Measurements from ENCODE around the gene SUPT3H. TPM values are rescaled to one million over a fixed set of nuclear protein-coding genes. Genes with fewer than 3 reads are reported as not detected.

Gene SUPT3H
- total RNA-seq, 1 donor from 2014 or later: 63.6 TPM

DNA sequence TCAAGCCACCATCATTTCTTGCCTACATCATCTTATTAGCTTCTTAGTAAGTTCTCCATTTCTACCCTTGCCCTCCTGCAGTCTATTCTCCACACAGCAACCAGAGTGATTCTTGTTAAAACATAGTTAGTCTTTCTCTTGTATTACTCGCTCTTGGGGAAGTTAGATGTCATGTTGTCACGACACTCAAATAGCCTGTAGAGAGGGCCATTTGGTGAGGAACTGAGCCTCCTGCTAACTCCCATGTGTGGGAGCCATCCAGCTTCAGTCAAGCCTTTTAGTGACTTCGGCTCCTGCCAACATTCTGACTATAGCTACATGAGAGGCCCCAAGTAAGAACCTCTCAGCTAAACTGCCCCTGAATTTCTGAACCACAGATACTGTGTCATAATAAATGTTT is 594.8 kb downstream of the SUPT3H start:
- FAIRE-seq (no peak), DNase-seq (ENCODE audit: low spot score in 2 of 2) (no peak)

DNA sequence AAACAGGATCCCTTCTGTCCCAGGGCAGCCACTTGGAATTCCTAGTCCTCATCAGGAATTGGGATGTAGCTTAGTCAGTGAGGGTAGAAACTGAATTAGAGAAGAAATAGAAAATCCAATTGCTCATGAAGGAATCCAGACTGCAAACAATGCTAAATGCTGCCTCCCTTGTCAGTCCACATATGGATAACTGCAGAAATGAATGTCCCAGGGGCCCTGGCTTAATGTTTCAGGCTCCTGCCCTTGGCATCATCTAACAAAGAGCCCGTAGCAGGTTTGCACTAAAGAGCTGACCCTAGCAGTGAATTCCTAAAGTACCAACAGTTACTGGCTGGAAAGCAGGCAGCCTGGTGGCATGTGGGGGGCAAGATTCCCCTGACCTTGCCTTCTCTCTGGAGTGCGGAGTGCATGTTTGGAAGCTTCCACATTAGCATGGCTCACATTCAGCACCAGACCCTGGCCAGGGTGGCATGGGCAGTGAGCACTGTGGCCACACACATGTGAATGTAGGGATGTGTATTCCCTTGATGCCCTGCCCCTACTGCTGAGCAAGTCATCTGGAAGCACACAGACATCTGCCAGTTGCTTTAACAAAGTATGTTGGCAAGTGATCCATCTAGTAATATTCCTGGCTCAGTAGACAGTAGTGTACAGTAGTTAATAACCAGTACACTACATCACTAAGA is 595.7 kb downstream of the SUPT3H start:
- FAIRE-seq: no peak
- no peak for DNase-seq (ENCODE audit: low spot score in 2 of 2)

DNA sequence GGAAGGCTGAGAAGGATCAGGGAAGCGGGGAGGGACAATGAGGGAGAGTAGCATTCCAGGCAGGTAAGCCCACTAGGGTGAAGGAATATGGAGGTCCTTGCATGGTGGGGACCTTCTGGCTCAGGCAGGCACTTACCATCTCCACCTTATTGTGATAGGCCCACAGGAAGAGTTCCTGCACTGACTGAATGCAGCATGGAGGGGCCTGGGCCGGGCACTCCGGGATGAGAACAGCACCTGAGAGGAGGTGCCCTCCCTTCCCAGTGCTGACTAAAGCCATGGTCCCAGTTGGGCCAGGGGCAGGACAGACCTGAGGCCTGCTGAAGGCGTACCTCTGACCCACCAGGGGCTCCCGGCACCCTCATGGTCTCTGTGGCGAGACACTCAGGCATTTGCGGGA is 597.6 kb downstream of the SUPT3H start:
- DNase-seq (ENCODE audit: low spot score in 2 of 2): no peak
- FAIRE-seq: no peak

DNA sequence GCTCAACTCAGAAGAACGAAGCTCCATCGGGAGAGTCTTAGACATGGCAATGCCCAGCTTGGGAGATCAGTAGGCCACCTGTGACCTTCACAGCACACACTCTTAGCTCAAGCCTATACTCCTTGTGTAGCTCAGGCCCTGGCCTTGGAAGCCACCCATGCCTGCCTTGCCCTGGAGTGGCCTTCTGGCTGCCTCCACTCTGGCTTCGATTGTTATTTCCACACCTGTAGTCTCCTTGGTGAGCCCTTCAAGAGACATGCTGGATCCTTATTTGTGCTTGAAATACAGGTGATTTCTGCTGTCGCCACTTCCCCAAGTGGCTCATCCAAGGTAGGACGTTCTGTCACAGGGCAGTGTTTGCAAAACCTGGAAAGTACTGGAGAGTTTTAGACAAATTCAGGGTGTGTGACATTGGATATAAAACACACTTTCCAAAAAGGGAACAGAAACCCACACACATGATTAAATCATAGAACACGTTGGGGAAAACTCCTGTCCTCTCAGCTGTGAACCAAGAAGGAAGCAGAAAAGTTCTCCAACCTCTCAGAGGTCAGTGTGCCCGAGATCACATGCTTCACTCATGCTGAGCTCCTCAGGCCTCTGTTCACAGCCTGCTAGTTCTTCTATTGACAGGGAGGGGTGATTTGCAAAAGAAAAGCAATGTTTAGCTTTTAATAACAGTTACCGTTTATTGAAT is 598.5 kb downstream of the SUPT3H start:
- FAIRE-seq: no peak
- no peak for DNase-seq (ENCODE audit: low spot score in 2 of 2)

Small RNAs within 50 kb of the gene (small RNA-seq; reads per million reads assigned to genes)
- 0.08 reads per million for gene MIR586

Other genes with a start within 250 kb of the SUPT3H start
- 0.41 TPM for gene RUNX2, start 49.6 kb downstream of the SUPT3H start, total RNA-seq

All from frontal cortex (tissue), 4 donors.